SK-N-MC (cell line): Measurements from ENCODE around the gene MFSD2A.

Experiments used
- EZH2 ChIP-seq: fragments of 200-600 bp; sonication (generic); IDR thresholded peaks from one replicate; pipeline ENCODE4 v1.6.1; 2017; ENCODE audit warnings: antibody characterized with exemption
- FOXP2 ChIP-seq: optimal IDR thresholded peaks from 2 replicates; pipeline ENCODE3; 2011; ENCODE audit warnings: mild to moderate bottlenecking, moderate library complexity; ENCODE audit not compliant: insufficient read depth; ENCODE audit errors: extremely low read length, control extremely low read depth
- POLR2AphosphoS5 ChIP-seq: IDR thresholded peaks from 2 replicates; pipeline ENCODE4 v1.6.1; 2012; ENCODE audit warnings: mild to moderate bottlenecking, low read depth, low read length, borderline replicate concordance

DNA sequence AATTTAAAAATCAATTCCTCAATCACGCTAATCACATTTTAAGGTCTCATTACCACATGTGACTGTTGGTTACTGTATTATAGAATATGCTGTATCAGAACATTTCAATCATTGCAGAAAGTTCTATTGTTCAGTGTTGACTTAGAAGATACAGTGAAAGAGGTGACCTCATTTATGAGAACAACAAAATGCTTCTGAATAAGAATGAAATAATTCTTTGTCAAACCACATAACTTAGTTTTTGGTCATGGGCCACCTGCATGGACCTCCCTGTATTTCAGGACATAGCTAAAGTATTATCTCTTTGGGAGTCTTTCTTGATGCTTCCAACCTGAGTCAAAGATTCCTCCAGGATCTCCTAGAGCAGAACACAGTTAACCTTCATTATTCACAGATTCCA, 22.3 kb downstream of the MFSD2A start:
- TF ChIP-seq POLR2AphosphoS5 (no peak), EZH2 (no peak), FOXP2 (no peak)
